ENCODE results near the gene RMI2.

- TF ChIP-seq CTCF (IDR thresholded peaks at IDR 0.05; ENCODE audit: insufficient read depth, low read length, poor library complexity, severe bottlenecking): no peak
- TF ChIP-seq EZH2phosphoT487 (conservative IDR thresholded peaks at IDR 0.05; ENCODE audit: low read length): no peak
Measured at GRCh38 chr16:11333702-11334101, 11.6 kb upstream of the RMI2 start.

Measured in SU-DHL-6 (cell line).